Breast epithelium (tissue), 3 donors: Measurements from ENCODE around the gene EPB41L1.

Experiments
- POLR2A ChIP-seq: fragments of 450-650 bp; IDR thresholded peaks from one replicate; pipeline ENCODE4 v1.6.1; 2016; ENCODE audit warnings: antibody characterized with exemption, mild to moderate bottlenecking, moderate library complexity
- POLR2AphosphoS5 ChIP-seq, 3 donors: sonication (generic); formaldehyde crosslinking; IDR thresholded peaks; one replicate each; pipeline ENCODE4 v1.6.1; 2017; ENCODE audit warnings: antibody characterized with exemption in 3 of 3
- TF ChIP-seq, protein P1 (sequence below), 3 donors: fragments of 450-650 bp; IDR thresholded peaks; one replicate each; pipeline ENCODE4 v1.5.1; 2016 to 2017; ENCODE audit warnings: antibody characterized with exemption in 3 of 3, mild to moderate bottlenecking in 3 of 3, moderate library complexity in 3 of 3

DNA sequence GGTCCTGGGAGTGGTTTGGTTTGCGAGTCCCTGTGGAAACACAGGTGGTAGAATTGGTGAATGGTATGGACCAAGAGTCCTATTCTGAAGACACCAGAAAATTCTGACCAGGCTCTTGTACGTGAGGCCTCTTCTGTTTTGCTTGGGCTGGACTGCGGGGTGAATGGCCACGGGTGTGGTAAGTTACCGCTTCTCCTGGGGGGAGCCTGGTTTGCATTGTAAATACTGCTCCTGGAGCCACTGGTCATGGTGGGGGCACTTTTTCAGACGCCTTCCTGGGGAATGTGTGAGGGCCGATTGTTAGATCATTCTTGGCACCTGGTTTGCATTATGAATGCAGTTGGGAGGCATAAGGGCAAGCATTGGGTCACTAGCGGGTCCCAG is 25.4 kb upstream of the EPB41L1 start:
- TF ChIP-seq POLR2A = no peak
- TF ChIP-seq, protein P1, sequence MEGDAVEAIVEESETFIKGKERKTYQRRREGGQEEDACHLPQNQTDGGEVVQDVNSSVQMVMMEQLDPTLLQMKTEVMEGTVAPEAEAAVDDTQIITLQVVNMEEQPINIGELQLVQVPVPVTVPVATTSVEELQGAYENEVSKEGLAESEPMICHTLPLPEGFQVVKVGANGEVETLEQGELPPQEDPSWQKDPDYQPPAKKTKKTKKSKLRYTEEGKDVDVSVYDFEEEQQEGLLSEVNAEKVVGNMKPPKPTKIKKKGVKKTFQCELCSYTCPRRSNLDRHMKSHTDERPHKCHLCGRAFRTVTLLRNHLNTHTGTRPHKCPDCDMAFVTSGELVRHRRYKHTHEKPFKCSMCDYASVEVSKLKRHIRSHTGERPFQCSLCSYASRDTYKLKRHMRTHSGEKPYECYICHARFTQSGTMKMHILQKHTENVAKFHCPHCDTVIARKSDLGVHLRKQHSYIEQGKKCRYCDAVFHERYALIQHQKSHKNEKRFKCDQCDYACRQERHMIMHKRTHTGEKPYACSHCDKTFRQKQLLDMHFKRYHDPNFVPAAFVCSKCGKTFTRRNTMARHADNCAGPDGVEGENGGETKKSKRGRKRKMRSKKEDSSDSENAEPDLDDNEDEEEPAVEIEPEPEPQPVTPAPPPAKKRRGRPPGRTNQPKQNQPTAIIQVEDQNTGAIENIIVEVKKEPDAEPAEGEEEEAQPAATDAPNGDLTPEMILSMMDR (IDR thresholded peaks at IDR 0.05) = no peak
- TF ChIP-seq POLR2AphosphoS5 (IDR thresholded peaks at IDR 0.05) = no peak
